IMR-90 (cell line): Measurements from ENCODE around the gene ADAMTS13. TPM values are rescaled to one million over a fixed set of nuclear protein-coding genes. Genes with fewer than 3 reads are reported as not detected.

ENCODE experiments used
- ATAC-seq: fragments of 200-7000 bp; cut with Tn5 transposase; 2 replicates; pipeline ENCODE4 v1.9.1; 2020; ENCODE audit warnings: low read depth, mild to moderate bottlenecking, moderate library complexity
- BruUV-seq: library from RNA; stranded (reverse); fragments of 400-500 nt; replicated peaks from 2 replicates; lab custom pipeline; 2021; lab: Mats Ljungman, UMichigan
- CTCF ChIA-PET: fragments of 300-600 bp; formaldehyde crosslinking; extraction: SDS; loops from one replicate; lab custom pipeline; 2021; ENCODE audit warnings: antibody characterized with exemption; lab: Yijun Ruan, JAX
- POLR2A ChIA-PET: fragments of 300-600 bp; sonication (Branson Sonifier 250); formaldehyde crosslinking; loops from one replicate; lab custom pipeline; 2022; ENCODE audit warnings: antibody characterized with exemption; ENCODE audit not compliant: unreplicated experiment; lab: Charles Lee
- DNase-seq: peaks from one replicate; pipeline ENCODE4 v3.0.0; 2013
- H2AFZ ChIP-seq: replicated peaks from 2 replicates; pipeline ENCODE3; 2013; ENCODE audit warnings: low read length, mild to moderate bottlenecking; ENCODE audit not compliant: poor library complexity
- H2AK5ac ChIP-seq: 2 replicates; pipeline ENCODE4 v1.6.1; 2013; ENCODE audit warnings: low read depth, low read length, inconsistent platforms
- H2AK9ac ChIP-seq: replicated peaks from 2 replicates; pipeline ENCODE3; 2013; ENCODE audit warnings: mild to moderate bottlenecking, low read depth, low read length, moderate library complexity; ENCODE audit not compliant: poor library complexity
- H2BK120ac ChIP-seq: 2 replicates; pipeline ENCODE4 v1.6.1; 2013; ENCODE audit warnings: low read depth, low read length, inconsistent platforms
- H2BK15ac ChIP-seq: 3 replicates; pipeline ENCODE4 v1.6.1; 2013; ENCODE audit warnings: low read depth, low read length, inconsistent platforms
- H2BK20ac ChIP-seq: 2 replicates; pipeline ENCODE4 v1.6.1; 2013; ENCODE audit warnings: low read depth, mild to moderate bottlenecking, inconsistent platforms, low read length, moderate library complexity
- H2BK5ac ChIP-seq: 2 replicates; pipeline ENCODE4 v1.6.1; 2013; ENCODE audit warnings: mild to moderate bottlenecking, low read depth, low read length, inconsistent platforms; ENCODE audit not compliant: poor library complexity, severe bottlenecking
- H3K14ac ChIP-seq: replicated peaks from 2 replicates; pipeline ENCODE4 v1.6.1; 2013; ENCODE audit warnings: low read depth, low read length, inconsistent platforms
- H3K18ac ChIP-seq: 2 replicates; pipeline ENCODE4 v1.6.1; 2013; ENCODE audit warnings: low read depth, low read length, control low read depth
- H3K23ac ChIP-seq: 2 replicates; pipeline ENCODE4 v1.6.1; 2013; ENCODE audit warnings: low read depth, low read length, inconsistent platforms
- H3K27ac ChIP-seq: 2 replicates; pipeline ENCODE4 v1.5.1; 2013; ENCODE audit warnings: mild to moderate bottlenecking, control low read depth, low read length; ENCODE audit not compliant: insufficient read depth
- H3K27me3 ChIP-seq: 2 replicates; pipeline ENCODE4 v1.6.1; 2013; ENCODE audit warnings: low read length; ENCODE audit not compliant: control insufficient read depth, insufficient read depth
- H3K36me3 ChIP-seq: 2 replicates; pipeline ENCODE4 v1.6.1; 2013; ENCODE audit warnings: low read length, mixed read lengths; ENCODE audit not compliant: control insufficient read depth, insufficient read depth
- H3K4ac ChIP-seq: 2 replicates; pipeline ENCODE4 v1.6.1; 2013; ENCODE audit warnings: low read depth, low read length, inconsistent platforms
- H3K4me1 ChIP-seq: 2 replicates; pipeline ENCODE4 v1.6.1; 2013; ENCODE audit warnings: low read length, mixed read lengths; ENCODE audit not compliant: control insufficient read depth, insufficient read depth
- H3K4me2 ChIP-seq: 2 replicates; pipeline ENCODE4 v1.6.1; 2013; ENCODE audit warnings: low read depth, mild to moderate bottlenecking, control low read depth, low read length, moderate library complexity
- H3K4me3 ChIP-seq: 2 replicates; pipeline ENCODE4 v1.5.1; 2013; ENCODE audit warnings: low read depth, mild to moderate bottlenecking, control low read depth, low read length, moderate library complexity; ENCODE audit not compliant: insufficient read depth
- H3K56ac ChIP-seq: 2 replicates; pipeline ENCODE4 v1.6.1; 2013; ENCODE audit warnings: low read length, inconsistent platforms; ENCODE audit not compliant: insufficient read depth; ENCODE audit errors: extremely low read depth
- H3K79me1 ChIP-seq, 2 experiments: 2 replicates each; pipeline ENCODE4 v1.6.1; 2013; ENCODE audit warnings: low read length in 2 of 2, inconsistent platforms in 1 of 2, low read depth in 1 of 2
- H3K9ac ChIP-seq: 2 replicates; pipeline ENCODE4 v1.6.1; 2013; ENCODE audit warnings: low read depth, low read length, control low read depth
- H3K9me1 ChIP-seq: 2 replicates; pipeline ENCODE4 v1.6.1; 2013; ENCODE audit warnings: low read length, inconsistent platforms; ENCODE audit not compliant: insufficient read depth
- H3K9me3 ChIP-seq: 2 replicates; pipeline ENCODE4 v1.6.1; 2013; ENCODE audit warnings: low read length; ENCODE audit not compliant: control insufficient read depth, insufficient read depth
- H4K20me1 ChIP-seq: 2 replicates; pipeline ENCODE4 v1.6.1; 2013; ENCODE audit warnings: low read length, inconsistent platforms; ENCODE audit not compliant: insufficient read depth
- H4K5ac ChIP-seq: 2 replicates; pipeline ENCODE4 v1.6.1; 2013; ENCODE audit warnings: mild to moderate bottlenecking, low read depth, low read length, control low read depth
- H4K8ac ChIP-seq, 2 experiments: 2 replicates each; pipeline ENCODE4 v1.6.1; 2013; ENCODE audit warnings: low read depth in 2 of 2, low read length in 2 of 2, control low read depth in 1 of 2, inconsistent platforms in 1 of 2
- H4K91ac ChIP-seq: 2 replicates; pipeline ENCODE4 v1.6.1; 2013; ENCODE audit warnings: low read depth, low read length, inconsistent platforms; ENCODE audit not compliant: insufficient read depth
- CEBPB ChIP-seq: IDR thresholded peaks from 2 replicates; pipeline ENCODE4 v1.6.1; 2012; ENCODE audit warnings: low read depth, low read length, improper control_type of control experiment
- MAFK ChIP-seq: IDR thresholded peaks from 2 replicates; pipeline ENCODE4 v1.6.1; 2012; ENCODE audit warnings: low read depth, low read length, improper control_type of control experiment
- RCOR1 ChIP-seq: IDR thresholded peaks from 2 replicates; pipeline ENCODE4 v1.6.1; 2012; ENCODE audit warnings: mild to moderate bottlenecking, low read length, improper control_type of control experiment; ENCODE audit not compliant: insufficient replicate concordance
- USF2 ChIP-seq: fragments of 150-350 bp; IDR thresholded peaks from 2 replicates; pipeline ENCODE4 v1.6.1; 2017; ENCODE audit warnings: mild to moderate bottlenecking, antibody characterized with exemption, low read length, low read depth
- WGBS, 2 experiments: methylation state at CpG; one replicate each; pipeline versions ENCODE4 v1.1.5 to v1.1.7; 2013; ENCODE audit warnings: missing lambda C conversion rate in 2 of 2; ENCODE audit not compliant: insufficient read length in 1 of 2; ENCODE audit errors: extremely low coverage in 2 of 2; 5-methylcytosine and 5-hydroxymethylcytosine counted together
- dilution Hi-C: fragments of 300-500 bp; cut with HindIII; formaldehyde crosslinking; loops from one replicate; pipeline ENCODE4 v1.14.3; 2018; ENCODE audit warnings: low sequenced_read_pairs; ENCODE audit not compliant: unreplicated experiment
- in situ Hi-C: fragments of 300-500 bp; cut with MboI; formaldehyde crosslinking; loops from 3 replicates; pipeline ENCODE4 v1.14.3; 2019; ENCODE audit warnings: low sequenced_read_pairs, inconsistent platforms, mixed read lengths
- intact Hi-C: fragments of 100-400 bp; cut with micrococcal nuclease; formaldehyde crosslinking; loops from 2 replicates; pipeline ENCODE4 v1.10.0; 2022
- polyA plus RNA-seq, 3 experiments: library from polyadenylated mRNA; depleted of rRNA; stranded (reverse); fragments of >200 nt; gene quantifications; 2 replicates each; pipeline ENCODE4 v1.2.3, GENCODE V29; 2012; ENCODE audit warnings: low replicate concordance in 1 of 3
- total RNA-seq: library from RNA; depleted of rRNA; stranded (reverse); fragments of >200 nt; gene quantifications from 2 replicates; pipeline ENCODE4 v1.2.3, GENCODE V29; 2012
- TF ChIP-seq, protein P1 (sequence below): conservative IDR thresholded peaks from 2 replicates; pipeline ENCODE4 v1.5.1; 2012; ENCODE audit warnings: mild to moderate bottlenecking, low read depth, low read length, improper control_type of control experiment

Gene ADAMTS13
- total and polyA plus RNA-seq, 2 of the 4 experiments (the other 2 are of a cell fraction), result 0.18 to 2.8 TPM

- H3K56ac ChIP-seq, result no peak overlapping the region
- no peak for ATAC-seq
- peaks cover 0 to 6% of the 10 kb centered on the region in 2 experiments; a peak in 3 of 4 replicates for H3K79me1 ChIP-seq
- H3K18ac ChIP-seq, result no peak overlapping the region
- H2AK5ac ChIP-seq, result no peak overlapping the region
- H2AFZ ChIP-seq, result no peak overlapping the region
- no peaks in the 10 kb centered on the region for H4K20me1 ChIP-seq
- H3K23ac ChIP-seq, result no peak overlapping the region
- H3K14ac ChIP-seq, result no peak overlapping the region
- CTCF ChIA-PET, result no interaction called here
- dilution Hi-C loops, result no loop called here
- intact Hi-C loops, result no loop called here
- H2BK120ac ChIP-seq, result no peak overlapping the region
- no peak overlapping the region for H2AK9ac ChIP-seq
- no peak overlapping the region for H2BK20ac ChIP-seq
- no peak overlapping the region for H3K27ac ChIP-seq
- H3K9me1 ChIP-seq, result 0 out of 2 replicates have a peak, but pooled peaks cover 4% of the 10 kb centered on the region
- H3K4me3 ChIP-seq, result no peak overlapping the region
- no peak overlapping the region for H3K4ac ChIP-seq
- no peak overlapping the region for H3K4me2 ChIP-seq
- H4K8ac ChIP-seq, result no peak overlapping the region
- no peaks in the 10 kb centered on the region for H3K27me3 ChIP-seq
- peaks cover 5% of the 10 kb centered on the region for H3K36me3 ChIP-seq
- no peak overlapping the region for H3K9ac ChIP-seq
- no peak overlapping the region for H2BK5ac ChIP-seq
- no peak for TF ChIP-seq CEBPB
- no peak for TF ChIP-seq MAFK
- no peak for TF ChIP-seq RCOR1
- TF ChIP-seq USF2, result no peak
- TF ChIP-seq, protein P1, sequence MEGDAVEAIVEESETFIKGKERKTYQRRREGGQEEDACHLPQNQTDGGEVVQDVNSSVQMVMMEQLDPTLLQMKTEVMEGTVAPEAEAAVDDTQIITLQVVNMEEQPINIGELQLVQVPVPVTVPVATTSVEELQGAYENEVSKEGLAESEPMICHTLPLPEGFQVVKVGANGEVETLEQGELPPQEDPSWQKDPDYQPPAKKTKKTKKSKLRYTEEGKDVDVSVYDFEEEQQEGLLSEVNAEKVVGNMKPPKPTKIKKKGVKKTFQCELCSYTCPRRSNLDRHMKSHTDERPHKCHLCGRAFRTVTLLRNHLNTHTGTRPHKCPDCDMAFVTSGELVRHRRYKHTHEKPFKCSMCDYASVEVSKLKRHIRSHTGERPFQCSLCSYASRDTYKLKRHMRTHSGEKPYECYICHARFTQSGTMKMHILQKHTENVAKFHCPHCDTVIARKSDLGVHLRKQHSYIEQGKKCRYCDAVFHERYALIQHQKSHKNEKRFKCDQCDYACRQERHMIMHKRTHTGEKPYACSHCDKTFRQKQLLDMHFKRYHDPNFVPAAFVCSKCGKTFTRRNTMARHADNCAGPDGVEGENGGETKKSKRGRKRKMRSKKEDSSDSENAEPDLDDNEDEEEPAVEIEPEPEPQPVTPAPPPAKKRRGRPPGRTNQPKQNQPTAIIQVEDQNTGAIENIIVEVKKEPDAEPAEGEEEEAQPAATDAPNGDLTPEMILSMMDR, result no peak
- no TSS peak for BruUV-seq
- H3K4me1 ChIP-seq, result peaks cover 7% of the 10 kb centered on the region; the same call in 1 of the 2 replicates
- WGBS, 2 experiments, result 75% methylated on average over 2 of the region's 4 CpGs; no CpG with 5 or more reads in 1 of the 2 experiments
- in situ Hi-C loops, result no loop called here
- H2BK15ac ChIP-seq, result no peak overlapping the region
- H4K91ac ChIP-seq, result no peak overlapping the region
- POLR2A ChIA-PET, result no interaction called here
- no peak overlapping the region for H4K5ac ChIP-seq
- DNase-seq, result no peak
- no peaks in the 10 kb centered on the region for H3K9me3 ChIP-seq
Observed at GRCh38 chr9:133461975-133462374, 39.8 kb downstream of the ADAMTS13 start.
